NCI-H2107 treated with DMSO at 0.1 percent for 48 hours (cell line): ENCODE data around the gene MTMR2.
A peak's percentile ranks its signal among the peaks of the same experiment; 100 is the strongest.

Experiments
- DNase-seq: peaks from one replicate; lab custom pipeline; 2025; ENCODE audit not compliant: unreplicated experiment; lab: John Stamatoyannopoulos, UW

MTMR2 gene

DNA sequence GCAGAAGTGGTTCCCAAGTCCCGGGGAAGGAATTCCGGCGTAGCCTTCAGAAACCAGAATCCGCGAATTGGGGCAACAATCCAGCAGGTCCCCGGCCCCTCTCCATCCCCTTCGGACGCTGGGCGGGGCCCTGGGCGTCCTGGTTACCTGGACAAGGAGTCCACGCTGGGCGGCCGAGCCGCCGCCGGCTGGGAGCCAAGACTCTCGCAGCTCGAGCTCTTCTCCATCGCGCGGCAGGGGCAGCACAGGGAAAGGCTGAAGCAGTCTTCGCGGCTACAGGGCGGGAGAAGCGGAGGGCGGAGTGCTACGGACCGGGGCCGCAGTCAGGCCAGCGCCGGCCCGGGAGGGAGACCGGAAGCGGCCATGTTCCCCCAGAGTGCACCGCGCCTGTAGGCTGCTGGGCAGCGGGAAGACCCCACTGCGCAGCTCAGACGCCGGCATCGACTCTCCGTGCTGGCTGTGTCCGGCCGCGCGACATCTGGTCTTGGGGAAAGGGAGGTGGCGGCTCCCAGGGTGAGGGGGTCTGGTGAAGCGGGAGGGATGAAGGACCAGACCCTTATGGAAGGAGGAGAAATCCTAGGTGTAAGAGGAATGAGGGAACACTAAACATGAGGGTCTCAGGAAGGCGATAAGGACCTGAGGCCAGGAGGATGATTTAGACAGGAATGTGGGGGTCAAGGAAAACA is at the start of gene MTMR2:
TSS of gene MTMR2 (minus strand) at position 380 of the 686 bp plus-strand sequence. CDS start at position 227, 153 bp downstream.
- peak; percentile 16 for DNase-seq

- no peak for DNase-seq
Observed at GRCh38 chr11:95972060-95972459, 48.2 kb upstream of the MTMR2 start.

GRCh38 chr11:95968585-95968984 is 44.7 kb upstream of the MTMR2 start:
- DNase-seq = no peak

- no peak for DNase-seq
Observed at GRCh38 chr11:95964281-95964680, 40.4 kb upstream of the MTMR2 start.

- DNase-seq = no peak
Observed at GRCh38 chr11:95961758-95962157, 37.9 kb upstream of the MTMR2 start.

GRCh38 chr11:95950905-95951304 is 27.0 kb upstream of the MTMR2 start:
- DNase-seq = no peak

GRCh38 chr11:95948637-95949036 is 24.7 kb upstream of the MTMR2 start:
- DNase-seq = no peak

GRCh38 chr11:95944623-95945022 is 20.7 kb upstream of the MTMR2 start:
- no peak for DNase-seq

DNA sequence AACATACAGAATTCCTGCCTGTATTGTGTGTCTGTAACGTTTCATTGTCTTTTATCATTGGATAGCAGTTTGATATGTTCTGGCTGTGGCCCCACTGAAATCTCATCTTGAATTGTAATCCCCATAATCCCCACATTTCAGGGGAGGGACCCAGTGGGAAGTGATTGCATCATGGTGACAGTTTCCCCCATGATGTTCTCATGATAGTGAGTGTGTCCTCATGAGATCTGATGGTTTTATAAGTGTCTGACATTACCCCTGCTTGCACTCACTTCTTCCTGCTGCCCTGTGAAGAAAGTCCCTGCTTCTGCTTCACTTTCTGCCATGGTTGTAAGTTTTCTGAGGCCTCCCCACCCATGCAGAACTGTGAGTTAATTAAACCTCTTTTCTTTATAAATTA is 19.6 kb upstream of the MTMR2 start:
- DNase-seq = no peak

DNA sequence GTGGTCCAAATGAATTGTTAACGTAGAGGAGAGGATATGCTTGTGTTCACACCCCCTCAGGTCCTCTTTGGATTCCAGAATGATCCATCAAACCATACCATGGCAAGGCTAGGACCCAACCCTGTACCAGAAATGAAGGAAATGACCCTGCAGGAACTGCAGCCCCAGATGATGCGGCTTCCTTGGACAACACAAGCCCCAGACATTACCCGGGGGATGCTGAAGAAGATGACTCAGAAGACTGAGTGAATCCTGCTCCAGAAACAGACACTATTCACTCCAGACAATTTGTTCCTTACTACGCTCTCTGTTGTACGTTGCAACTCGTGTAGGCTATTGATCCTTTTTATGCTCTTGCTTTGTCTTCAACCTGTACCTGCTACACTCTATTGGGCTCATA is 15.2 kb upstream of the MTMR2 start:
- DNase-seq = no peak

DNA sequence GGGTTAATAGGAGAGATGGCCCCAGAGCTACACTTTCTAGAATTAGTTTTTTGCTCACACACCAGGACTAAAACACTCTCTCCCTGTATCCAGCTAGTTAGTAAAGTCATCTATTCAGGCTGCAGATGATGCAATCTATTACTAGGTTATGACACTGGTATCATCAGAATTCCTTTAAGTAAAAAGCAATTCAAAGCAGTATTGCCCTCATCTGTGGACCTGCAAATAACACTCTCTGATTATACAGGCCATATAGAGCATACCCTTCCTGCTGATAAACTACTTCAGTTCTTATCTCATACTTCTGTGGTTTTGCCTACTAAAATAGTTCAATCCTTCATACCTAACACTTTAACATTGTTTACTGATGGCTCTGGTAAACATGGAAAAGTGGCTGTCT is 13.5 kb upstream of the MTMR2 start:
- no peak for DNase-seq

GRCh38 chr11:95933594-95933993 is 9.7 kb upstream of the MTMR2 start:
- no peak for DNase-seq

- DNase-seq = no peak
Observed at GRCh38 chr11:95931916-95932315, 8.0 kb upstream of the MTMR2 start.

- no peak for DNase-seq
Observed at GRCh38 chr11:95930948-95931347, 7.0 kb upstream of the MTMR2 start.

GRCh38 chr11:95926726-95927125 is 2.8 kb upstream of the MTMR2 start:
- DNase-seq = no peak

DNA sequence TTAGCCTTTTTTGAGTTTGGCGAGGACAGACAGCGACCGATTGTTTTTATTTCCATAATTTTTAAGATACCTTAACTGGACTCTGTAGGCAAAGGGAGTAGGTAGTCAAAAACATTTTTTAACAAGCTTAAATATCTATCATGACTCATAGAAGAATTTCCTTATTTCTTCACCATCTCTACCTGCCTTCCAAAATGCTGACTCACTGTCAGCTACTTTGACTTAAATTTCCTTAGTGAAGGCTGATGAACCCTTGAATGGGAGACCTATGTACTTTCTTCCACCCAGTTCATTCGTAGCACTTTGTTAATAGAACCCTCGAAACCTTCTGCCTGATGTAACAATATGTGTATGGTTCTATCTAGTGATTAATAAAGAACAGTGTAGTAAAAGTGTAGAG is 1.1 kb upstream of the MTMR2 start:
- DNase-seq = no peak

GRCh38 chr11:95924414-95924760 is 480 bp upstream of the MTMR2 start:
- DNase-seq = no peak

- DNase-seq = no peak
Observed at GRCh38 chr11:95923439-95923727, 524 bp downstream of the MTMR2 start.

GRCh38 chr11:95922536-95923438 is 1.1 kb downstream of the MTMR2 start:
- no peak for DNase-seq

DNA sequence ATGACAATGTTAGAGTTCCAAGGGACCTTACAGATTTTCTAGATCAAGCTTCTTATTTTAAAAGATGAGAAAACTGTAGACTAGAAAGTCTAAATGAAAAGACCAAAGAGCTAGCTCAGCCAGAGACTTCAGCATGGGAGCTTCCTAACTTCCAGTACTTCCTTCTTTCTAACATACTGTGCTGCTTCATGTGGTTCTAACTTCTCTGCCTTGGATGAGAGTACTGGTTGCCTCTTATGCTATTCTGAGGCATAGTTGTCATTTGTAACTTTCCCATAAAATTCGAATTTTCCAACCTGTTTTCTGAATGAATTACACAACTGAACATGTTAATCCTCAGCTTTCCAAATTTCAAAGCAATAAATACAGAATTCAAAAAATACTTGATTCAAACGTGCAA is 1.8 kb downstream of the MTMR2 start:
- no peak for DNase-seq

- no peak for DNase-seq
Observed at GRCh38 chr11:95920460-95921105, 3.3 kb downstream of the MTMR2 start.

GRCh38 chr11:95919514-95919913 is 4.4 kb downstream of the MTMR2 start:
- no peak for DNase-seq
